ENCODE data around the gene ALDH3B2. TPM values are rescaled to one million over a fixed set of nuclear protein-coding genes. Genes with fewer than 3 reads are reported as not detected.

The ALDH3B2 gene
- total RNA-seq, 1 experiment from 2014 or later = not detected

- Histone ChIP-seq H2BK12ac (ENCODE audit: insufficient read length, low read depth, low read length) (no peak overlapping the region), H2BK20ac (ENCODE audit: low read depth, low read length, poor library complexity, severe bottlenecking) (no peak overlapping the region), H3K4ac (ENCODE audit: low read depth, low read length) (no peak overlapping the region), H3K18ac (ENCODE audit: insufficient read length, low read depth, low read length) (peak overlapping the region; percentile 54), H4K5ac (ENCODE audit: insufficient read length, low read depth, low read length) (no peak overlapping the region), H2BK120ac (ENCODE audit: low read depth, low read length, poor library complexity, severe bottlenecking) (no peak overlapping the region), H3K27me3 (ENCODE audit: insufficient read depth, low read length) (no peaks in the 10 kb centered on the region), H3K4me1 (ENCODE audit: insufficient read depth, low read length) (no peaks in the 10 kb centered on the region; the same call in 1 of the 2 replicates), H3K79me1 (ENCODE audit: insufficient read depth, low read depth, low read length, poor library complexity, severe bottlenecking) (no peaks in the 10 kb centered on the region), H3K79me2 (ENCODE audit: insufficient read depth, low read length) (no peaks in the 10 kb centered on the region), H3T11ph (ENCODE audit: low read length) (no peak overlapping the region), H2BK5ac (ENCODE audit: insufficient read length, low read length) (no peak overlapping the region), H3K23ac (ENCODE audit: insufficient read length, low read depth, low read length) (no peak overlapping the region), H2BK15ac (ENCODE audit: low read depth, low read length) (no peak overlapping the region), H4K20me1 (ENCODE audit: control insufficient read depth, insufficient read depth, insufficient read length) (no peaks in the 10 kb centered on the region), H4K8ac (replicated peaks; ENCODE audit: insufficient read length, low read depth, low read length) (no peak overlapping the region), H3K4me2 (ENCODE audit: insufficient read depth, insufficient read length, low read length) (peak overlapping the region; percentile 38), H3K27ac (ENCODE audit: insufficient read length, low read depth, low read length) (no peak overlapping the region), H3K9ac (ENCODE audit: extremely low read depth, insufficient read length, low read length) (no peak overlapping the region), H2AK5ac (ENCODE audit: insufficient read length, low read length) (no peak overlapping the region), H3K23me2 (ENCODE audit: insufficient read length, low read depth, low read length, poor library complexity, severe bottlenecking) (no peaks in the 10 kb centered on the region), H3K9me3 (ENCODE audit: control insufficient read depth, low read depth, low read length) (no peaks in the 10 kb centered on the region), H3K56ac (ENCODE audit: insufficient read length, low read depth, low read length) (no peak overlapping the region), H4K91ac (ENCODE audit: insufficient read length, low read depth, low read length) (no peak overlapping the region), H3K14ac (ENCODE audit: insufficient read depth, low read length) (no peak overlapping the region), H2AFZ (ENCODE audit: low read length) (no peak overlapping the region)
- Mint-ChIP-seq H3K36me3 (ENCODE audit: insufficient read depth in 1 of 3, low read depth in 3 of 3) (peaks cover 17 to 23% (median 17%) of the 10 kb centered on the region in 3 experiments), H3K27ac (peak overlapping the region; percentile 67 to 94 (median 88); a peak in 6 of 7 replicates), H3K27me3 (ENCODE audit: low read depth) (peaks cover 24% of the 10 kb centered on the region), H3K4me1 (peaks cover 31 to 33% of the 10 kb centered on the region in 2 experiments), H3K4me3 (peak overlapping the region; percentile 72 to 85), H3K9me3 (peaks cover 0 to 3% of the 10 kb centered on the region in 2 experiments; a peak in 2 of 5 replicates)
- DNase-seq = peak; percentile 99
- TF ChIP-seq, protein P1, sequence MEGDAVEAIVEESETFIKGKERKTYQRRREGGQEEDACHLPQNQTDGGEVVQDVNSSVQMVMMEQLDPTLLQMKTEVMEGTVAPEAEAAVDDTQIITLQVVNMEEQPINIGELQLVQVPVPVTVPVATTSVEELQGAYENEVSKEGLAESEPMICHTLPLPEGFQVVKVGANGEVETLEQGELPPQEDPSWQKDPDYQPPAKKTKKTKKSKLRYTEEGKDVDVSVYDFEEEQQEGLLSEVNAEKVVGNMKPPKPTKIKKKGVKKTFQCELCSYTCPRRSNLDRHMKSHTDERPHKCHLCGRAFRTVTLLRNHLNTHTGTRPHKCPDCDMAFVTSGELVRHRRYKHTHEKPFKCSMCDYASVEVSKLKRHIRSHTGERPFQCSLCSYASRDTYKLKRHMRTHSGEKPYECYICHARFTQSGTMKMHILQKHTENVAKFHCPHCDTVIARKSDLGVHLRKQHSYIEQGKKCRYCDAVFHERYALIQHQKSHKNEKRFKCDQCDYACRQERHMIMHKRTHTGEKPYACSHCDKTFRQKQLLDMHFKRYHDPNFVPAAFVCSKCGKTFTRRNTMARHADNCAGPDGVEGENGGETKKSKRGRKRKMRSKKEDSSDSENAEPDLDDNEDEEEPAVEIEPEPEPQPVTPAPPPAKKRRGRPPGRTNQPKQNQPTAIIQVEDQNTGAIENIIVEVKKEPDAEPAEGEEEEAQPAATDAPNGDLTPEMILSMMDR (conservative IDR thresholded peaks at IDR 0.05) = peak; percentile 91
- no CpG with 5 or more reads among the region's 70 CpGs for WGBS (ENCODE audit: extremely low coverage, insufficient read length, low lambda C conversion rate)
These were observed 44.0 kb downstream of the ALDH3B2 start for GRCh38 chr11:67630228-67630942.
